Colonic mucosa (tissue), 4 donors: ENCODE results near the gene TAF12. TPM values are rescaled to one million over a fixed set of nuclear protein-coding genes. Genes with fewer than 3 reads are reported as not detected.
"Not testable (repeated sequence)": the region's sequence is repeated elsewhere in the genome, so short reads cannot be mapped to it uniquely, and the experiment has no call there.

Experiments used
- DNase-seq: peaks from one replicate; pipeline ENCODE4 v3.0.0-alpha.2; 2020
- H3K27ac ChIP-seq: fragments of 200-600 bp; one replicate; pipeline ENCODE4 v1.8.0; 2021
- H3K27me3 ChIP-seq: fragments of 200-600 bp; one replicate; pipeline ENCODE4 v1.8.0; 2021
- H3K36me3 ChIP-seq: fragments of 200-600 bp; one replicate; pipeline ENCODE4 v1.8.0; 2021
- H3K4me1 ChIP-seq: fragments of 200-600 bp; one replicate; pipeline ENCODE4 v1.8.0; 2021; ENCODE audit warnings: mild to moderate bottlenecking
- H3K4me3 ChIP-seq: fragments of 200-600 bp; one replicate; pipeline ENCODE4 v1.8.0; 2021
- H3K9ac ChIP-seq, 2 donors: one replicate each; pipeline ENCODE4 v1.7.0; 2013; ENCODE audit warnings: control low read depth in 2 of 2, low read depth in 2 of 2, low read length in 2 of 2
- H3K9me3 ChIP-seq: fragments of 200-600 bp; one replicate; pipeline ENCODE4 v1.8.0; 2021
- CTCF ChIP-seq: fragments of 200-600 bp; IDR thresholded peaks from one replicate; pipeline ENCODE4 v1.8.0; 2022; ENCODE audit warnings: antibody characterized with exemption, mild to moderate bottlenecking
- intact Hi-C: fragments of 100-400 bp; cut with DNase I; formaldehyde crosslinking; loops from one replicate; pipeline ENCODE4 v1.14.1; 2022
- total RNA-seq, 2 donors: library from RNA; stranded (reverse); fragmentation: NEBNext Ultra II Directional in 1 of 2; extraction: Animal tissue kit (Norgen Biotek cat#: 25700) in 1 of 2; gene quantifications; one replicate each; pipeline ENCODE4 v1.2.1, GENCODE V29; 2021
- donor health status: healthy.
- donor health status: DM: no; HTN: no; CAD: no.
- donor health status: DM: no; HTN: no; CAD: no.

The TAF12 gene
- total RNA-seq, 2 donors from 2014 or later, result 14.5 to 16.9 TPM

- H3K27ac ChIP-seq, result no peak overlapping the region
- intact Hi-C loops, result no loop called here
- peaks cover 3% of the 10 kb centered on the region for H3K4me1 ChIP-seq
These were observed 50.4 kb downstream of the TAF12 start for GRCh38 chr1:28592321-28593071.

GRCh38 chr1:28591708-28592320 is 51.1 kb downstream of the TAF12 start, which contains the start of gene RAB42:
Gene RAB42, plus strand, starts transcription at chr1:28592265. Its CDS starts 247 bp downstream, at chr1:28592512.
- Histone ChIP-seq H3K27ac (no peak within 1 kb of the TSS), H3K9ac (peak within 1 kb of the TSS; percentile 58 to 72), H3K4me1 (peaks cover 3% of the 10 kb centered on the region), H3K36me3 (no peaks in the 10 kb centered on the region), H3K27me3 (no peaks in the 10 kb centered on the region), H3K9me3 (no peaks in the 10 kb centered on the region), H3K4me3 (peak within 1 kb of the TSS; percentile 62)
- DNase-seq, result peak; percentile 46
- no peak for TF ChIP-seq CTCF
- intact Hi-C loops, result no loop called here

More at GRCh38 chr1:28592321-28593071, 50.4 kb downstream of the TAF12 start:
- peak; percentile 27 for DNase-seq
- Histone ChIP-seq H3K36me3 (no peaks in the 10 kb centered on the region), H3K4me3 (peak overlapping the region; percentile 62), H3K9me3 (no peaks in the 10 kb centered on the region), H3K9ac (peak overlapping the region; percentile 58 to 72), H3K27me3 (no peaks in the 10 kb centered on the region)
- TF ChIP-seq CTCF, result no peak

GRCh38 chr1:28586585-28587391 is 56.1 kb downstream of the TAF12 start:
- H3K9ac ChIP-seq, H3K27ac ChIP-seq, intact Hi-C loops, H3K36me3 ChIP-seq, DNase-seq, H3K27me3 ChIP-seq, H3K4me1 ChIP-seq, H3K9me3 ChIP-seq, H3K4me3 ChIP-seq: not testable (repeated sequence)

GRCh38 chr1:28582248-28582615 is 60.6 kb downstream of the TAF12 start:
- peak overlapping the region; percentile 87 for H3K4me3 ChIP-seq
- peaks cover 9% of the 10 kb centered on the region for H3K4me1 ChIP-seq
- H3K27ac ChIP-seq, result peak overlapping the region; percentile 93
- no peak for TF ChIP-seq CTCF
- no peaks in the 10 kb centered on the region for H3K9me3 ChIP-seq
- peak overlapping the region; percentile 77 to 100 for H3K9ac ChIP-seq
- intact Hi-C loops, result no loop called here
- no peaks in the 10 kb centered on the region for H3K27me3 ChIP-seq
- peak; percentile 35 for DNase-seq
- peaks cover 8% of the 10 kb centered on the region for H3K36me3 ChIP-seq

GRCh38 chr1:28581531-28582247 is 61.2 kb downstream of the TAF12 start:
- no peak for TF ChIP-seq CTCF
- DNase-seq, result peak; percentile 96
- Histone ChIP-seq H3K9ac (peak overlapping the region; percentile 77 to 100), H3K27ac (peak overlapping the region; percentile 93), H3K4me1 (peaks cover 9% of the 10 kb centered on the region), H3K36me3 (peaks cover 8% of the 10 kb centered on the region), H3K4me3 (peak overlapping the region; percentile 87), H3K27me3 (no peaks in the 10 kb centered on the region), H3K9me3 (no peaks in the 10 kb centered on the region)
- intact Hi-C loops, result no loop called here
